Bronchial epithelial cell (primary cell): ENCODE results near the gene RAB21. TPM values are rescaled to one million over a fixed set of nuclear protein-coding genes. Genes with fewer than 3 reads are reported as not detected.

Source experiments
- DNase-seq: peaks from one replicate; pipeline ENCODE4 v3.0.0-alpha.2; 2010; ENCODE audit warnings: low read depth
- FAIRE-seq: peaks from 2 replicates; lab custom pipeline; 2011; peaks lifted over from hg19 to GRCh38; lab: Jason Lieb, UNC
- H3K27me3 ChIP-seq: 2 replicates; pipeline ENCODE4 v1.5.1; 2011; ENCODE audit warnings: low read length; ENCODE audit not compliant: control insufficient read depth, insufficient read depth
- H3K36me3 ChIP-seq: 2 replicates; pipeline ENCODE4 v1.5.1; 2011; ENCODE audit warnings: low read length; ENCODE audit not compliant: control insufficient read depth, insufficient read depth
- H3K4me3 ChIP-seq: 2 replicates; pipeline ENCODE4 v1.5.1; 2011; ENCODE audit warnings: mild to moderate bottlenecking, low read depth, low read length, control low read depth
- CTCF ChIP-seq: IDR thresholded peaks from 2 replicates; pipeline ENCODE4 v1.5.1; 2011; ENCODE audit warnings: mild to moderate bottlenecking, moderate library complexity, low read length, control low read depth, inconsistent platforms; ENCODE audit not compliant: insufficient read depth, severe bottlenecking
- total RNA-seq: library from RNA; depleted of rRNA; stranded (reverse); fragments of >200 nt; gene quantifications from 2 replicates; pipeline ENCODE4 v1.2.1, GENCODE V29; 2014

The RAB21 gene
- total RNA-seq, 1 donor from 2014 or later, result 27.9 TPM

- peak; percentile 32 for FAIRE-seq
- no peaks in the 10 kb centered on the region for H3K27me3 ChIP-seq
- no peaks in the 10 kb centered on the region for H3K36me3 ChIP-seq
- DNase-seq, result peak; percentile 98
- TF ChIP-seq CTCF, result no peak
- H3K4me3 ChIP-seq, result no peak overlapping the region
These were observed 34.9 kb upstream of the RAB21 start for GRCh38 chr12:71719647-71720370.

GRCh38 chr12:71721783-71722505 is 32.7 kb upstream of the RAB21 start:
- DNase-seq (no peak), FAIRE-seq (no peak)
- no peak for TF ChIP-seq CTCF
- H3K4me3 ChIP-seq, result no peak overlapping the region
- no peaks in the 10 kb centered on the region for H3K27me3 ChIP-seq
- H3K36me3 ChIP-seq, result no peaks in the 10 kb centered on the region

GRCh38 chr12:71725011-71725410 is 29.7 kb upstream of the RAB21 start:
- FAIRE-seq, result no peak
- H3K36me3 ChIP-seq, result no peaks in the 10 kb centered on the region
- H3K4me3 ChIP-seq, result no peak overlapping the region
- DNase-seq, result no peak
- H3K27me3 ChIP-seq, result no peaks in the 10 kb centered on the region
- TF ChIP-seq CTCF, result no peak

GRCh38 chr12:71726548-71726947 is 28.1 kb upstream of the RAB21 start:
- Histone ChIP-seq H3K36me3 (no peaks in the 10 kb centered on the region), H3K27me3 (no peaks in the 10 kb centered on the region), H3K4me3 (no peak overlapping the region)
- DNase-seq, result no peak
- TF ChIP-seq CTCF, result no peak
- FAIRE-seq, result no peak

GRCh38 chr12:71727958-71728357 is 26.7 kb upstream of the RAB21 start:
- DNase-seq, result no peak
- Histone ChIP-seq H3K36me3 (no peaks in the 10 kb centered on the region), H3K4me3 (no peak overlapping the region), H3K27me3 (no peaks in the 10 kb centered on the region)
- no peak for TF ChIP-seq CTCF
- FAIRE-seq, result no peak
